Panc1 (cell line): ENCODE measurements around the gene CACNG6. TPM values are rescaled to one million over a fixed set of nuclear protein-coding genes. Genes with fewer than 3 reads are reported as not detected.
A peak's percentile ranks its signal among the peaks of the same experiment; 100 is the strongest.

Experiments
- ATAC-seq: fragments of 200-7000 bp; cut with Tn5 transposase; 2 replicates; pipeline ENCODE4 v1.9.1; 2020; ENCODE audit warnings: mild to moderate bottlenecking, moderate library complexity
- BruUV-seq: library from RNA; stranded (reverse); fragments of 400-500 nt; replicated peaks from 2 replicates; lab custom pipeline; 2021; lab: Mats Ljungman, UMichigan
- CTCF ChIA-PET: fragments of 300-600 bp; sonication (Branson Sonifier 250); formaldehyde crosslinking; loops from one replicate; lab custom pipeline; 2022; ENCODE audit warnings: antibody characterized with exemption; lab: Charles Lee
- POLR2A ChIA-PET: fragments of 300-600 bp; sonication (Branson Sonifier 250); formaldehyde crosslinking; loops from one replicate; lab custom pipeline; 2022; ENCODE audit warnings: antibody characterized with exemption; lab: Charles Lee
- DNase-seq: peaks from one replicate; pipeline ENCODE4 v3.0.0-alpha.2; 2010; ENCODE audit warnings: low read depth, low spot score
- H3K27ac ChIP-seq: 2 replicates; pipeline ENCODE4 v1.5.1; 2011; ENCODE audit warnings: mild to moderate bottlenecking, low read length, inconsistent platforms
- H3K27me3 ChIP-seq: fragments of 200-500 bp; sonication (Bioruptor generic); 2 replicates; pipeline ENCODE4 v1.6.0; 2014; ENCODE audit warnings: low read length, inconsistent platforms; ENCODE audit not compliant: control insufficient read depth, insufficient read depth
- H3K36me3 ChIP-seq: fragments of 200-500 bp; sonication (Bioruptor generic); 2 replicates; pipeline ENCODE4 v1.5.1; 2014; ENCODE audit warnings: inconsistent platforms, mild to moderate bottlenecking, low read length, moderate library complexity; ENCODE audit not compliant: control insufficient read depth, insufficient read depth
- H3K4me1 ChIP-seq: 2 replicates; pipeline ENCODE4 v1.5.1; 2011; ENCODE audit warnings: inconsistent platforms, mild to moderate bottlenecking, low read length, moderate library complexity; ENCODE audit not compliant: control insufficient read depth, insufficient read depth
- H3K4me3 ChIP-seq, 2 experiments: 2 replicates each; pipeline ENCODE4 v1.5.1; 2011 to 2012; ENCODE audit warnings: low read depth in 2 of 2, low read length in 2 of 2, mild to moderate bottlenecking in 2 of 2, inconsistent platforms in 1 of 2, moderate library complexity in 1 of 2
- H3K9me3 ChIP-seq: fragments of 200-500 bp; sonication (Bioruptor generic); 2 replicates; pipeline ENCODE4 v1.5.1; 2014; ENCODE audit warnings: low read depth, mild to moderate bottlenecking, inconsistent platforms, low read length, moderate library complexity; ENCODE audit not compliant: control insufficient read depth, insufficient read depth
- POLR2AphosphoS5 ChIP-seq: IDR thresholded peaks from 2 replicates; pipeline ENCODE4 v1.6.1; 2012; ENCODE audit warnings: mild to moderate bottlenecking, low read depth, low read length, moderate library complexity
- REST ChIP-seq, 2 experiments: IDR thresholded peaks; 2 replicates each; pipeline ENCODE4 v1.6.1; 2011 to 2012; ENCODE audit warnings: low read depth in 2 of 2, control low read depth in 1 of 2, low read length in 1 of 2, mild to moderate bottlenecking in 1 of 2, moderate library complexity in 1 of 2; ENCODE audit not compliant: insufficient read depth in 1 of 2
- SIN3A ChIP-seq: IDR thresholded peaks from 2 replicates; pipeline ENCODE4 v1.6.1; 2012; ENCODE audit warnings: low read depth, mild to moderate bottlenecking, low read length, moderate library complexity, borderline replicate concordance; ENCODE audit not compliant: insufficient read depth
- TCF7L2 ChIP-seq: IDR thresholded peaks from 2 replicates; pipeline ENCODE4 v1.6.1; 2011; ENCODE audit warnings: mild to moderate bottlenecking, low read depth, low read length, inconsistent platforms
- in situ Hi-C: cut with HindIII; loops from 2 replicates; pipeline ENCODE4 v1.10.0; 2016; ENCODE audit warnings: low sequenced_read_pairs, low pct_unique_long_range_greater_than_20kb
- intact Hi-C: fragments of 100-400 bp; cut with micrococcal nuclease; formaldehyde crosslinking; loops from one replicate; pipeline ENCODE4 v1.10.0; 2022; ENCODE audit not compliant: unreplicated experiment
- total RNA-seq: library from RNA; stranded (reverse); gene quantifications from one replicate; pipeline ENCODE4 v1.2.1, GENCODE V29; 2021; ENCODE audit not compliant: unreplicated experiment
- TF ChIP-seq, protein P1 (sequence below): fragments of 450-650 bp; IDR thresholded peaks from 2 replicates; pipeline ENCODE4 v1.5.1; 2017; ENCODE audit warnings: mild to moderate bottlenecking

The CACNG6 gene
- total RNA-seq, 1 experiment from 2014 or later = 14.6 TPM

- ATAC-seq (no peak), DNase-seq (no peak)
- BruUV-seq = no TSS peak
- Histone ChIP-seq H3K36me3 (no peaks in the 10 kb centered on the region), H3K27me3 (no peaks in the 10 kb centered on the region), H3K4me3 (peak overlapping the region; percentile 54 to 79), H3K27ac (peak overlapping the region; percentile 90), H3K4me1 (peaks cover 21% of the 10 kb centered on the region), H3K9me3 (no peaks in the 10 kb centered on the region)
- intact Hi-C loops = loop anchor here (2.0 kb wide), 1 partner anchor 70 kb away; the partner anchor contains the start of gene CACNG7
- CTCF ChIA-PET = no interaction called here
- in situ Hi-C loops = no loop called here
- TF ChIP-seq POLR2AphosphoS5 = peak; percentile 68
- TF ChIP-seq, protein P1, sequence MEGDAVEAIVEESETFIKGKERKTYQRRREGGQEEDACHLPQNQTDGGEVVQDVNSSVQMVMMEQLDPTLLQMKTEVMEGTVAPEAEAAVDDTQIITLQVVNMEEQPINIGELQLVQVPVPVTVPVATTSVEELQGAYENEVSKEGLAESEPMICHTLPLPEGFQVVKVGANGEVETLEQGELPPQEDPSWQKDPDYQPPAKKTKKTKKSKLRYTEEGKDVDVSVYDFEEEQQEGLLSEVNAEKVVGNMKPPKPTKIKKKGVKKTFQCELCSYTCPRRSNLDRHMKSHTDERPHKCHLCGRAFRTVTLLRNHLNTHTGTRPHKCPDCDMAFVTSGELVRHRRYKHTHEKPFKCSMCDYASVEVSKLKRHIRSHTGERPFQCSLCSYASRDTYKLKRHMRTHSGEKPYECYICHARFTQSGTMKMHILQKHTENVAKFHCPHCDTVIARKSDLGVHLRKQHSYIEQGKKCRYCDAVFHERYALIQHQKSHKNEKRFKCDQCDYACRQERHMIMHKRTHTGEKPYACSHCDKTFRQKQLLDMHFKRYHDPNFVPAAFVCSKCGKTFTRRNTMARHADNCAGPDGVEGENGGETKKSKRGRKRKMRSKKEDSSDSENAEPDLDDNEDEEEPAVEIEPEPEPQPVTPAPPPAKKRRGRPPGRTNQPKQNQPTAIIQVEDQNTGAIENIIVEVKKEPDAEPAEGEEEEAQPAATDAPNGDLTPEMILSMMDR = no peak
- TF ChIP-seq SIN3A = 0 out of 2 replicates have a peak, but pooled peaks have one; percentile 22
- TF ChIP-seq TCF7L2 = 0 out of 2 replicates have a peak, but pooled peaks have one; percentile 13
- no peak for TF ChIP-seq REST (IDR thresholded peaks at IDR 0.05; ENCODE audit: insufficient read depth in 1 of 2, low read depth in 2 of 2, low read length in 1 of 2)
- POLR2A ChIA-PET = interaction anchor here (0.6 kb wide), 1 partner anchor 99 kb away, joined by 12 read pairs; no protein-coding TSS in a partner anchor
These were observed 12.2 kb upstream of the CACNG6 start for GRCh38 chr19:53978975-53979801.

- peak; percentile 55 for ATAC-seq
- Histone ChIP-seq H3K27ac (peak overlapping the region; percentile 90), H3K9me3 (no peaks in the 10 kb centered on the region), H3K4me1 (peaks cover 25% of the 10 kb centered on the region), H3K27me3 (no peaks in the 10 kb centered on the region), H3K4me3 (peak overlapping the region; percentile 54 to 79), H3K36me3 (no peaks in the 10 kb centered on the region)
- TF ChIP-seq POLR2AphosphoS5 (peak; percentile 59), SIN3A (no peak), TCF7L2 (peak; percentile 90)
- peak; percentile 95 for DNase-seq
- in situ Hi-C loops (no loop called here), intact Hi-C loops (loop anchor here (10.0 kb wide), 1 partner anchor 136 kb away; no protein-coding TSS in a partner anchor)
- no TSS peak for BruUV-seq
- ChIA-PET POLR2A (interaction anchor here (0.6 to 1.3 kb wide), 11 partner anchors 19 to 117 kb away, joined by 3 to 17 read pairs (median 4); partner anchors contain the start of gene MYADM), CTCF (interaction anchor here (0.5 to 2.4 kb wide), 7 partner anchors 8 to 210 kb away, joined by 3 to 14 read pairs (median 5); no protein-coding TSS in a partner anchor)
These were observed 10.7 kb upstream of the CACNG6 start for GRCh38 chr19:53980539-53981375.
